ENCODE data around the gene FSIP2. TPM values are rescaled to one million over a fixed set of nuclear protein-coding genes. Genes with fewer than 3 reads are reported as not detected.

The FSIP2 gene
- total RNA-seq, 1 experiment from 2014 or later = 2.2 TPM

DNA sequence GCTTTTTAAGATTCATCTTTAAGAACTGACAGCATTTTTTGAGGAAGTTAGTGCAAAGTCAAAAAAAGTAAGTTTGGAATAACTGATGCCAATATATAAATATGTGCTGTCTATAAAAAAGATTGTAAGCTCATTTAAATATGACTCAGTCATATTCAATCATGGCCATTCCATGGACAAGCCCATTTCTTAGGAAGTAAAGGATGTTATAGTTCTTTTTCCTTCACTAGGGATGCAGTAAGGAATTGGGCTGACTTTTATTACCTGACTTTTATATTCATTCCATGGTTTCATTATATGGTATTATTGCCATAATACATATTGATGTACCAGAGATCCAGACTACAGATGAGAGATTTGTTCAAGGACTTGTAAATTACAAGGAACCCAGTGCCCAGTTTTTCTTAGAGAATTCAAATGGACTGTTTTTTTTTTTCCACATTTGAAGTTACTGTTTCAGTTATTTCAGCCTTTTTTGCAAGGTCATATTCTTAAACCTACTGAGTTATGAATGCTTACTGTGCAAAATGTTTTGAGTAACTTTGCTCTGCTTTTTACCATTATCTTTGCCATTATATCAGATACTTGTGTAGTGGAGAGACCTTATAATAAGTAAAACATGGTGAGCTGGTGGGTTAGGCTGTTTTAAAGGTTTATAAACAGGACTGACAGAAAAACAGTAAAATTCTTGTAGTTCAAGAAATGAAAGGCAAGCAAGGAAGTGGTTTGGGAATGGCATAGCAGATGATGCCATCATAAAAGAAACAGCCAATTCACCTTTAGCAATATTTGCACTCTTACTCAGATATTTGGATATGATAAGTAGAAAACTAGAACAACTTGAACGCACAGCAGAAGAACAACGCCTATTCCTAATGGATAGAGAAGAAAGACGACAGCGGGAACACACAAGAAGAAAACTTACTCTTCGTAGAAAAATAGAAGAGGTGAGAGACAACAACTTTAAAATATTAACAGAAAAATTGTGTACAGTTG, 7.6 kb downstream of the FSIP2 start:
- Mint-ChIP-seq H3K4me3 (no peak overlapping the region), H3K9me3 (no peaks in the 10 kb centered on the region), H3K27ac (no peak overlapping the region), H3K27me3 (ENCODE audit: low read depth) (no peaks in the 10 kb centered on the region), H3K4me1 (peaks cover 16% of the 10 kb centered on the region), H3K36me3 (no peaks in the 10 kb centered on the region)
- ChIA-PET POLR2A (no interaction called here), CTCF (no interaction called here)
- ATAC-seq (no peak), DNase-seq (ENCODE audit: low spot score) (no peak)
- TF ChIP-seq TEAD4 (CRISPR knock-in tag; IDR thresholded peaks at IDR 0.05) (no peak), TEAD1 (CRISPR knock-in tag; IDR thresholded peaks at IDR 0.05) (no peak), ATF3 (CRISPR knock-in tag; conservative IDR thresholded peaks at IDR 0.05) (no peak), CBFB (CRISPR knock-in tag; IDR thresholded peaks at IDR 0.05; ENCODE audit: low read depth) (no peak), EMX1 (CRISPR knock-in tag; IDR thresholded peaks at IDR 0.05) (no peak), SP1 (CRISPR knock-in tag; conservative IDR thresholded peaks at IDR 0.05) (no peak), ZNF416 (CRISPR knock-in tag; IDR thresholded peaks at IDR 0.05) (no peak), JAZF1 (CRISPR knock-in tag; IDR thresholded peaks at IDR 0.05) (no peak), ZSCAN18 (CRISPR knock-in tag; IDR thresholded peaks at IDR 0.05) (no peak), AFF4 (CRISPR knock-in tag; IDR thresholded peaks at IDR 0.05; ENCODE audit: borderline replicate concordance) (no peak), ZNF396 (CRISPR knock-in tag; IDR thresholded peaks at IDR 0.05; ENCODE audit: borderline replicate concordance) (no peak), ELF4 (CRISPR knock-in tag; IDR thresholded peaks at IDR 0.05; ENCODE audit: low read depth) (no peak), ZNF532 (CRISPR knock-in tag; IDR thresholded peaks at IDR 0.05; ENCODE audit: borderline replicate concordance) (no peak), ZMAT4 (CRISPR knock-in tag; IDR thresholded peaks at IDR 0.05) (no peak)
- TF ChIP-seq, protein P1, sequence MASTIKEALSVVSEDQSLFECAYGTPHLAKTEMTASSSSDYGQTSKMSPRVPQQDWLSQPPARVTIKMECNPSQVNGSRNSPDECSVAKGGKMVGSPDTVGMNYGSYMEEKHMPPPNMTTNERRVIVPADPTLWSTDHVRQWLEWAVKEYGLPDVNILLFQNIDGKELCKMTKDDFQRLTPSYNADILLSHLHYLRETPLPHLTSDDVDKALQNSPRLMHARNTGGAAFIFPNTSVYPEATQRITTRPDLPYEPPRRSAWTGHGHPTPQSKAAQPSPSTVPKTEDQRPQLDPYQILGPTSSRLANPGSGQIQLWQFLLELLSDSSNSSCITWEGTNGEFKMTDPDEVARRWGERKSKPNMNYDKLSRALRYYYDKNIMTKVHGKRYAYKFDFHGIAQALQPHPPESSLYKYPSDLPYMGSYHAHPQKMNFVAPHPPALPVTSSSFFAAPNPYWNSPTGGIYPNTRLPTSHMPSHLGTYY (CRISPR knock-in tag; IDR thresholded peaks at IDR 0.05) = no peak
- TF ChIP-seq, protein P2, sequence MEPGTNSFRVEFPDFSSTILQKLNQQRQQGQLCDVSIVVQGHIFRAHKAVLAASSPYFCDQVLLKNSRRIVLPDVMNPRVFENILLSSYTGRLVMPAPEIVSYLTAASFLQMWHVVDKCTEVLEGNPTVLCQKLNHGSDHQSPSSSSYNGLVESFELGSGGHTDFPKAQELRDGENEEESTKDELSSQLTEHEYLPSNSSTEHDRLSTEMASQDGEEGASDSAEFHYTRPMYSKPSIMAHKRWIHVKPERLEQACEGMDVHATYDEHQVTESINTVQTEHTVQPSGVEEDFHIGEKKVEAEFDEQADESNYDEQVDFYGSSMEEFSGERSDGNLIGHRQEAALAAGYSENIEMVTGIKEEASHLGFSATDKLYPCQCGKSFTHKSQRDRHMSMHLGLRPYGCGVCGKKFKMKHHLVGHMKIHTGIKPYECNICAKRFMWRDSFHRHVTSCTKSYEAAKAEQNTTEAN (CRISPR knock-in tag; IDR thresholded peaks at IDR 0.05) = no peak
